ENCODE measurements around the gene NFATC2IP.

- TF ChIP-seq CTCF (IDR thresholded peaks at IDR 0.05; ENCODE audit: poor library complexity, severe bottlenecking) (no peak), POLR2AphosphoS5 (IDR thresholded peaks at IDR 0.05) (no peak)
Measured at GRCh38 chr16:28925386-28926228, 25.1 kb upstream of the NFATC2IP start.

Data from neural cell (in vitro differentiated cells).